Right atrium auricular region (tissue), 2 donors: ENCODE results near the gene PDE6G. TPM values are rescaled to one million over a fixed set of nuclear protein-coding genes. Genes with fewer than 3 reads are reported as not detected.

ENCODE experiments used
- DNase-seq: peaks from one replicate; pipeline ENCODE4 v3.0.0-alpha.2; 2019; ENCODE audit warnings: low spot score
- H3K27ac ChIP-seq, 2 donors: fragments of 200-600 bp; sonication (generic); 1 replicate in 1 of 2; 2 replicates in 1 of 2; pipeline ENCODE4 v1.5.1; 2016 to 2019
- H3K27me3 ChIP-seq, 2 donors: fragments of 200-600 bp; sonication (generic); one replicate each; pipeline versions ENCODE4 v1.5.1 to v1.6.0; 2017 to 2019
- H3K36me3 ChIP-seq: fragments of 200-600 bp; sonication (generic); one replicate; pipeline ENCODE4 v1.5.1; 2016
- H3K4me1 ChIP-seq, 2 donors: fragments of 200-600 bp; sonication (generic); one replicate each; pipeline versions ENCODE4 v1.5.1 to v1.6.0; 2017 to 2019
- H3K4me3 ChIP-seq, 2 donors: fragments of 200-600 bp; sonication (generic); 1 replicate in 1 of 2; 2 replicates in 1 of 2; pipeline ENCODE4 v1.5.1; 2017 to 2019; ENCODE audit warnings: mild to moderate bottlenecking in 1 of 2, moderate library complexity in 1 of 2
- H3K9me3 ChIP-seq, 2 donors: fragments of 200-600 bp; sonication (generic); one replicate each; pipeline ENCODE4 v1.5.1; 2019
- total RNA-seq, 2 donors: library from RNA; depleted of rRNA; stranded (reverse); fragments of >200 nt; gene quantifications; one replicate each; pipeline ENCODE4 v1.1.0, GENCODE V29; 2016
- TF ChIP-seq, protein P1 (sequence below), 2 donors: fragments of 200-600 bp; sonication (generic); IDR thresholded peaks; one replicate each; pipeline ENCODE4 v1.5.1; 2019; ENCODE audit warnings: antibody characterized with exemption in 2 of 2

PDE6G gene
- total RNA-seq = not detected

- Histone ChIP-seq H3K27me3 (no peaks in the 10 kb centered on the region), H3K9me3 (no peaks in the 10 kb centered on the region), H3K4me3 (no peak within 1 kb of the TSS), H3K27ac (no peak within 1 kb of the TSS), H3K4me1 (no peaks in the 10 kb centered on the region), H3K36me3 (no peaks in the 10 kb centered on the region)
- DNase-seq = no peak
- TF ChIP-seq, protein P1, sequence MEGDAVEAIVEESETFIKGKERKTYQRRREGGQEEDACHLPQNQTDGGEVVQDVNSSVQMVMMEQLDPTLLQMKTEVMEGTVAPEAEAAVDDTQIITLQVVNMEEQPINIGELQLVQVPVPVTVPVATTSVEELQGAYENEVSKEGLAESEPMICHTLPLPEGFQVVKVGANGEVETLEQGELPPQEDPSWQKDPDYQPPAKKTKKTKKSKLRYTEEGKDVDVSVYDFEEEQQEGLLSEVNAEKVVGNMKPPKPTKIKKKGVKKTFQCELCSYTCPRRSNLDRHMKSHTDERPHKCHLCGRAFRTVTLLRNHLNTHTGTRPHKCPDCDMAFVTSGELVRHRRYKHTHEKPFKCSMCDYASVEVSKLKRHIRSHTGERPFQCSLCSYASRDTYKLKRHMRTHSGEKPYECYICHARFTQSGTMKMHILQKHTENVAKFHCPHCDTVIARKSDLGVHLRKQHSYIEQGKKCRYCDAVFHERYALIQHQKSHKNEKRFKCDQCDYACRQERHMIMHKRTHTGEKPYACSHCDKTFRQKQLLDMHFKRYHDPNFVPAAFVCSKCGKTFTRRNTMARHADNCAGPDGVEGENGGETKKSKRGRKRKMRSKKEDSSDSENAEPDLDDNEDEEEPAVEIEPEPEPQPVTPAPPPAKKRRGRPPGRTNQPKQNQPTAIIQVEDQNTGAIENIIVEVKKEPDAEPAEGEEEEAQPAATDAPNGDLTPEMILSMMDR (IDR thresholded peaks at IDR 0.05) = no peak
Measured at GRCh38 chr17:81656118-81656743, at the start of gene PDE6G. Gene PDE6G (minus strand): TSS chr17:81656542. CDS start chr17:81653305, 3,237 bp downstream.

DNA sequence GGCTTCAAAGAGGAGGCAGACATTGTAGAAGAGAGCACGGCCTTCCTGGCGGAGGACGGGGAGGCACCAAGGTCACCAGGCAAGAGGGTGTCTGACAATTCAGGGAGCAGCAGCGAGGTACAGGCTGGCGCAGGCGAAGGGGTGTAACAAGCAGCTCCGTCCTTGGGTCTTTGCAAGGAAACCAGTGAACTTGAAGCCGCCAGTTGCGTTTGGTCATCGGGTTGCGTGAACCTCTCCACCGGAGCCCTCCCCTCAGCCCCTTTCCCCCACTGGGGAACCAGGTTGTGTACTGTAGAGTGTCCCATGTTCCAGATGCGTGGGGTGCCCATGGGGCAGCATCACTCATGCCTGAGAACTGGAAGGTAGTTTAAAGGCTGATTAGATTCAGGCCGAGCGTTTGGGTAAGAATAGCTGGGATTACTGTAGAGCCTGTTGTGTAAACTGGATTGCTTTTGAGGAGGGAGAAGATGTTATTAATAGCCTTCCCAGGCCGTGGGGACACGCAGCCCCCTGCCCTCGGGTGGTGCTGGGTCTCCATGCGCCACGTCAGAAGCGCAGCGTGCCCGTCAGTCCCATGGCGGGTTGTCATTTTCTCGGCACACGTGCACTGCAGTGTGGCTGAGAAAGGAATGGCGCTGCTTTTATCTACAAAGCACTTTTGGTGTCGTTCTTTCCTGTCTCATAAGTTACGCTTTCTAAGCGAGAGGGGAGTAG lies 49.3 kb upstream of the PDE6G start:
- H3K4me1 ChIP-seq = peaks cover 0 to 39% of the 10 kb centered on the region in 2 donors
- TF ChIP-seq, protein P1 (IDR thresholded peaks at IDR 0.05) = no peak
- H3K4me3 ChIP-seq = no peak overlapping the region
- no peaks in the 10 kb centered on the region for H3K27me3 ChIP-seq
- peaks cover 50% of the 10 kb centered on the region for H3K36me3 ChIP-seq
- no peak overlapping the region for H3K27ac ChIP-seq
- H3K9me3 ChIP-seq = no peaks in the 10 kb centered on the region
- DNase-seq = no peak

DNA sequence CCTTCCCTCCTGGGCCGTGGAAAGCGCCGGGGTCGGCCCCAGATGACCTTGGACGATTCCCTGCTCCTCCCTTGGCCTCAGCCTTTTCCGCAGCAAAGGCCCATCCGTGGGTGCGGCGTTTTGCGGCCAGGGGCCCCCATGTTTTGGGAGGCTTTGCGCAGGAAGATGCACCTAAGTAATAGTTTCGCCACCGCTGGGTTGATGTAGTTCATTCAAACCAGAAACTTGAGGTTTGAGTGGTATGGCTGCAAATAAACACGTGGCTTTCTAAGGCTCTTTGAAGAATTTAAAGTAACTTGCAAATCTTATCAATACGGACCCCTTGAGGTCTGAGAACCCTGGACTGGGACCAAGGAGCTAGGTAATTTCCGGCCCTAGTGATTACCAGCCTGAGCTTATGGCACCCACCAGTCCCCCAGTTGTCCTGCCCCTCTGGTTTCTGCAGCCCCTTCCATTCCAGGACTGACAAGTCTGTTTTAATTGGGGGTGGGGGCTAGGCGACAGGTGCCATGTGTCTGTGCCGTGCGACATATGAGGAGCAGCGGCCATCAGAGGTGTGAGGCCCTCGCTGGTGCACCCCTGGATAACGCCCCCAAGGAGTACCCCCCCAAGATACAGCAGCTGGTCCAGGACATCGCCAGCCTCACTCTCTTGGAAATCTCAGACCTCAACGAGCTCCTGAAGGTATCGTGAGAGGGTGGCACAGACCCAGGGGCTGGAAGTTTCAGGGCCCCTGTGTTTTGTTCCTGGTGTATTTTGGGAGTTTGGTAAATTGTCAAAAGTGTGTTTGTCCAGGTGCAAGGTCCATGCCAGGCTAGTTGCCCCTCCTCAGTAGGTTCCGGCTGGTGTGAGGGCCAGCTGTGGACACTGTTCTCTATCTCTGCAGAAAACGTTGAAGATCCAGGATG lies 47.7 kb upstream of the PDE6G start:
- H3K27ac ChIP-seq = peak overlapping the region; percentile 90 to 94
- no peaks in the 10 kb centered on the region for H3K9me3 ChIP-seq
- TF ChIP-seq, protein P1 (IDR thresholded peaks at IDR 0.05) = no peak
- peaks cover 62% of the 10 kb centered on the region for H3K36me3 ChIP-seq
- peaks cover 0 to 35% of the 10 kb centered on the region in 2 donors for H3K4me1 ChIP-seq
- H3K4me3 ChIP-seq = peak overlapping the region; percentile 75 to 81
- no peak for DNase-seq
- no peaks in the 10 kb centered on the region for H3K27me3 ChIP-seq

DNA sequence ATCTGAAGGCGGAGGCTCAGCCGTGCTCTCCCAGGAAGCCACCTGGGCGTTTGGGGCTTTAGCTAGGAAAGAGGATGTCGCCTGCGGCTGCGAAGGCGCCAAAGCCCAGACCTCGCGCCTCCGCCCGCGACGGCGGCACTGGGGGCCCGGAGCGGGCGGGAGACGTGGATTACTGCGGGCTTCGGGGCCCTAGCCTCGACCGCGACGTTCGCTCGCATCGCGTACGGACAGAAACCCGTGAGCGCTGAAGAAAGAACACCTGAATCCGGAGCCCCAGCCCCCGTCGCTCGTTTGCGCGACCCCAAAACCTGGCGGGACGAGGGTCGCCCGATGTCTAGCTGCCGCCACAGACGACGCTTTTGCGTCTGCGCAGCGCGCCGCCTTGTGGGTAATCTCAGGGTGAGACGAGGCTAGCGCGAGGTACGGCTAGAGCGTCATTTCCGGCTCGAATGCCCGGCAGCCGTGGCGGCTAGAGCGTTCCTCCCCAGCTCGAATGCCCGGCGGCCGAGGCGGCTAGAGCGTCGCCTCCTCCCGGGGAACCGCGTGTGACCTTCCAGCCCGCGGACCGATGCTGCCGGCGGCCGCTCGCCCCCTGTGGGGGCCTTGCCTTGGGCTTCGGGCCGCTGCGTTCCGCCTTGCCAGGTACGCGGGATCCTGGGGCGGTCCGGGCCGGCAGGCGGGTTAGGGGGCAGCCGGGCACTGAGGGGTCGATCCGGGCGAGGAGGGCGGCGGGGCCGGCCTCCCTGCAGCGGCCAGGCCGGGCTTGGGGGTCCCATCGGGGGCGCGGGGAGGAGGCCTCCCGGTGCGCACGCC lies 46.8 kb upstream of the PDE6G start, which contains the start of gene MRPL12:
Gene MRPL12, plus strand, starts transcription at position 434 of the 813 bp plus-strand sequence. Its CDS starts 135 bp downstream, at position 569.
- H3K9me3 ChIP-seq = no peaks in the 10 kb centered on the region
- H3K36me3 ChIP-seq = peaks cover 67% of the 10 kb centered on the region
- H3K4me1 ChIP-seq = peaks cover 0 to 36% of the 10 kb centered on the region in 2 donors
- H3K4me3 ChIP-seq = peak within 1 kb of the TSS; percentile 75 to 81
- peak within 1 kb of the TSS; percentile 90 to 94 for H3K27ac ChIP-seq
- TF ChIP-seq, protein P1 (IDR thresholded peaks at IDR 0.05) = peak in 1 of 2 donors; percentile 34
- no peaks in the 10 kb centered on the region for H3K27me3 ChIP-seq
- peak; percentile 93 for DNase-seq
